OCI-LY1 (cell line): ENCODE measurements around the gene MRGPRE.

ENCODE experiments used
- CTCF ChIP-seq: fragments of 200-600 bp; sonication (generic), shearing (Covaris generic); IDR thresholded peaks from 2 replicates; pipeline ENCODE4 v1.5.1; 2017; ENCODE audit warnings: mild to moderate bottlenecking, antibody characterized with exemption, low read length, moderate library complexity, mixed read lengths
- EZH2 ChIP-seq: fragments of 200-600 bp; sonication (generic), shearing (Covaris generic); IDR thresholded peaks from 2 replicates; pipeline ENCODE4 v1.8.0; 2017; ENCODE audit warnings: borderline replicate concordance, mixed run types, mild to moderate bottlenecking, antibody characterized with exemption, low read length, moderate library complexity, mixed read lengths

- TF ChIP-seq CTCF (no peak), EZH2 (no peak)
Observed at GRCh38 chr11:3196161-3197043, 35.8 kb downstream of the MRGPRE start.
